ENCODE data around the gene SEMA4B.

DNA sequence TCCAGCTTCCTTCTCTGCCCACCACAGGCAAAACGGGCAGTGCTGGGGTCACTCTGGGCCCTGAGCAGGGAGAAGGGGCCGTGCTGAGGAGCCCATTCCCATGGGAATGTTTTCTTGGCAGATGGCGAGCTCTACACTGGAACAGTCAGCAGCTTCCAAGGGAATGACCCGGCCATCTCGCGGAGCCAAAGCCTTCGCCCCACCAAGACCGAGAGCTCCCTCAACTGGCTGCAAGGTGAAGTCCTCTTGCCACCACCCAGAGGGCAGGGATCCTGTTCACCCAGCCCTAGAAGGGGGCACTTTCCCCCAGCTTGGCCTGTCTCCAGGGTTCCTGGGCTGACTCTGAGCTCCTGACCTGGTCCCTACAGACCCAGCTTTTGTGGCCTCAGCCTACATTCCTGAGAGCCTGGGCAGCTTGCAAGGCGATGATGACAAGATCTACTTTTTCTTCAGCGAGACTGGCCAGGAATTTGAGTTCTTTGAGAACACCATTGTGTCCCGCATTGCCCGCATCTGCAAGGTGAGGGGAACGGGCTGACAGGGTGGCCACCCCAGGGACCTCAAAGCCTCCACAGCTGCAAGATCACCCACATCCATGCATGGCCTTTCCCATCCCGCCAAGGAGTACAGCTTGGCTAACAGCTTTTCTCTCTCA is 20.2 kb downstream of the SEMA4B start:
- TF ChIP-seq POLR2AphosphoS5 (IDR thresholded peaks at IDR 0.05; ENCODE audit: low read depth, low read length) (no peak), POLR2A (IDR thresholded peaks at IDR 0.05; ENCODE audit: low read depth, low read length) (no peak), SPI1 (IDR thresholded peaks at IDR 0.05; ENCODE audit: low read depth, low read length) (no peak), TAF1 (IDR thresholded peaks at IDR 0.05; ENCODE audit: low read depth, low read length) (no peak), POU2F2 (IDR thresholded peaks at IDR 0.05; ENCODE audit: low read depth, low read length) (no peak), PAX5 (IDR thresholded peaks at IDR 0.05; ENCODE audit: insufficient read depth, low read length, severe bottlenecking) (no peak)
